OCI-LY7 (cell line): ENCODE measurements around the gene ATAD1.

Experiments used
- EZH2phosphoT487 ChIP-seq: fragments of 200-600 bp; sonication (generic); IDR thresholded peaks from 2 replicates; pipeline ENCODE4 v1.6.1; 2018; ENCODE audit warnings: low read depth, borderline replicate concordance, mild to moderate bottlenecking, mixed run types, antibody characterized with exemption, low read length, moderate library complexity, mixed read lengths
- TF ChIP-seq, protein P1 (sequence below): fragments of 200-600 bp; sonication (generic); conservative IDR thresholded peaks from 2 replicates; pipeline ENCODE4 v1.5.1; 2014; ENCODE audit warnings: mild to moderate bottlenecking, antibody characterized with exemption, low read length, moderate library complexity, mixed read lengths

DNA sequence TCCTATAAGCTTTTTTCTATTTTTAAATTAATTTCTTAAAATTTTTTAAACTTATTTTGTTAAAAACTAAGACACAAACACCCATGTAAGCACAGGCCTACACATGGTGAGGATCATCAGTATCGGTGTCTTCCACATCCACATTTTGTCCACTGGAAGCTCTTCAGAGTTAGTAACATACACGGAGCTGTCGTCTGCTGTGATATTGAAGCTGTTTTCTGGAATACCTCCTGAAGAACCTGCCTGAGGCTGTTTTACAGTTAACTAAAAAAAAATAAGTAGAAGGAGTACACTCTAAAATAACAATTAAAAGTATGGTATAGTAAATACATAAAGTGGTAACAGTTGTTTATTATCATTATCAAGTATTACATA lies 27.6 kb upstream of the ATAD1 start:
- TF ChIP-seq, protein P1, sequence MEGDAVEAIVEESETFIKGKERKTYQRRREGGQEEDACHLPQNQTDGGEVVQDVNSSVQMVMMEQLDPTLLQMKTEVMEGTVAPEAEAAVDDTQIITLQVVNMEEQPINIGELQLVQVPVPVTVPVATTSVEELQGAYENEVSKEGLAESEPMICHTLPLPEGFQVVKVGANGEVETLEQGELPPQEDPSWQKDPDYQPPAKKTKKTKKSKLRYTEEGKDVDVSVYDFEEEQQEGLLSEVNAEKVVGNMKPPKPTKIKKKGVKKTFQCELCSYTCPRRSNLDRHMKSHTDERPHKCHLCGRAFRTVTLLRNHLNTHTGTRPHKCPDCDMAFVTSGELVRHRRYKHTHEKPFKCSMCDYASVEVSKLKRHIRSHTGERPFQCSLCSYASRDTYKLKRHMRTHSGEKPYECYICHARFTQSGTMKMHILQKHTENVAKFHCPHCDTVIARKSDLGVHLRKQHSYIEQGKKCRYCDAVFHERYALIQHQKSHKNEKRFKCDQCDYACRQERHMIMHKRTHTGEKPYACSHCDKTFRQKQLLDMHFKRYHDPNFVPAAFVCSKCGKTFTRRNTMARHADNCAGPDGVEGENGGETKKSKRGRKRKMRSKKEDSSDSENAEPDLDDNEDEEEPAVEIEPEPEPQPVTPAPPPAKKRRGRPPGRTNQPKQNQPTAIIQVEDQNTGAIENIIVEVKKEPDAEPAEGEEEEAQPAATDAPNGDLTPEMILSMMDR = no peak
- no peak for TF ChIP-seq EZH2phosphoT487
